Activated CD4-positive, alpha-beta T cell treated with anti-CD3 and anti-CD28 coated beads for 48 hours (primary cell): ENCODE data around the gene HDAC4.

ENCODE experiments used
- DNase-seq: peaks from one replicate; pipeline ENCODE4 v3.0.0-alpha.2; 2020

HDAC4 gene

DNA sequence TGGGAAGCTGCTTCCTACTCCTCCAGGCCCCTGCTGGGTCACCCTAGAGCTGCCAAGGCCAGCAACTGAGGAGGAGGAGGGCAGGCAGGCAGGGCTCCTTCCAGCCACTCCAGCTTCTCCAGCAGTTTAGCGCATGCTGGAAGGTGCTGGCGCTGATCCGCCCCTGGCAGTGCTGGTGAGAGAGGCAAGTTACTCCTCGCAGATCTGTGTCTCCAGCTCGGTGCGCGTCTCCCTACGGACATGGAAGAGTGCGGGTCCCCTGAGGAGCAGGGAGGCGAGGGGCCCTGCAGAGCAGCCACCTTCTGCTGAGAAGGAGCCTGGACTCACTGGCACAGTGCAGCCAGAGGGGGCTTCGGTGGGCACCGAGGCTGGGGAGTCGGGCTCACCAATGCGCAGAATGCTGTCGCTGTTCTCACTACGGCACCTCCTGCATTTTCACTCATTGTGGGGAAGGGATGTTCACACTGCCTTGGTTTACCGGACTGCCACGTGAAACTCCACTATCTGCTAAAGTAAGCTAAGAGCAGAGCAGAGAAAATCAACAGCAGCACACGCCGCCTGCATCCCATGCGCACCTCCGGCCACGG is 206.0 kb downstream of the HDAC4 start:
- no peak for DNase-seq

DNA sequence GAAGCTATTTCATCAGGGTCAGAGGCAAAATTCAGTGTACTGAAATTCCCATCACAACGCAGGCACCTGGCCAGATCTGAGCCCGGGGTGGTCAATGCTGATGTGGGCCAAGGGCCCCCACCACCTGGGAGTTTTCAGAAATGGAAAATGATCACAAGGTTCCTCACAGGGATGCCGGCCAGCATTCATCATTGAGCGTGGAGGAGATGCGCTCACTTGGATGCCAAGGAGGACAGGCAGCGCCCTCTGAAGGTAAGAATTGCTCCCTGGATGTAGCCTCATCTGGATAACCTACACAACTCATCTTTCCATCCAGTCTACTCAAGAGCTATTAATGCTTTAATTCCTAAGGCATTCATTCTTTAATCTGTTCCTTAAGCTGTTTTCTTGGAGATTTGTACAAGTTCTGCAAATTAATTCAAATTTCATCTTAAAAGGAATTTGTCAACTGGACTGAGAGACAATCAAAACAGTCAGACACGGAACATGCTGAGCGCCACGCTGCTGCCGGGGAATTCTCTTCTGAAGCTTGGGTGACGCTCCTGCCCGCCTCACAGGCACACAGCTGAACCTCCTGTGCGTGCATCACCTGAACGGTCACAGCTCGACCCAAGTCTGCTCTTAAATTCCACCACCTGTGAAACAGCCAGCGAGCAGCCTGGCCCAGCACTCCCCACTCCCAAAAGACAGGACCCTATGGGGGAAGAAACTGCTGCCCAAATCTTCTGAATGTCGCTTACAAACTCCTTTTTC is 206.7 kb downstream of the HDAC4 start:
- no peak for DNase-seq

DNA sequence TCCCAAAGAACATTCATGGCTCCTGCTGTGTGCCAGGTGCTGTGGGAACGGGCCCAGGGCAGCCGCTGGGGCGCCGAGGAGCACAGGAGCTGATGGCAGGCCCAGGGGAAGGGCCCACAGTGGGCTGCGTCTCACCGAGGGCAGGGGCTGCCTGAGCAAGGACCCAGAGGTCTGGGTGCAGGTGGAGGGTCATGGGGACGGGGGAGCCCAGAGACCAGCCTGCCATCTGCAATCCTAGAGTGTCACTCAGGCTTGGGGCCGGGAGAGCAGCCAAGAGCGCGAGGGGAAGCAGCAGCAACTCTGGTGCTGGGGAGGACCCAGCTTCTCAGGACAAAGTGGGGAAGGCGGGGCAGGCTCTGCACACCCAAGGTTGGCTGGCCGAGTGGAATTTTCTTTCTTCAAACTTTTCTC is 207.4 kb downstream of the HDAC4 start:
- DNase-seq, result no peak

DNA sequence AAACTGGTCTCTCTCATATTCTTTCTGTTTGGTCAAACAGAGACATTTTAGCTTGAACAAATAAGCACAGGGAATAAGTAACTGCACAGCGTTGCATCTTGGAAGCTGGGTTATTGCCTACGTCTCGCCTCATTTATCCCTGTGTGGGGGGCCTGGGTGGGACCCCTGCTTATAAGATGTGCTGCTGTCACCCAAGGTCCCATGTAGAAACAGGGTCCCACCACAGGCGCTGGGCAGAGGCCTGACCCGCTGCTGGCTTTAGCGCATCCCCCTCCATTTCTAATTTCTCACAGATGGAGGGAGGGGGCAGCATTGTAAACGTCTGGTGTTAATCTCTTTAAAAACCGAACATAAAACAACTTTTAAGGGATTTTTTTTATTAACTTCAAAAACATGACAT is 207.8 kb downstream of the HDAC4 start:
- no peak for DNase-seq

- DNase-seq, result no peak
These were observed 208.4 kb downstream of the HDAC4 start for GRCh38 chr2:239192456-239192855.

DNA sequence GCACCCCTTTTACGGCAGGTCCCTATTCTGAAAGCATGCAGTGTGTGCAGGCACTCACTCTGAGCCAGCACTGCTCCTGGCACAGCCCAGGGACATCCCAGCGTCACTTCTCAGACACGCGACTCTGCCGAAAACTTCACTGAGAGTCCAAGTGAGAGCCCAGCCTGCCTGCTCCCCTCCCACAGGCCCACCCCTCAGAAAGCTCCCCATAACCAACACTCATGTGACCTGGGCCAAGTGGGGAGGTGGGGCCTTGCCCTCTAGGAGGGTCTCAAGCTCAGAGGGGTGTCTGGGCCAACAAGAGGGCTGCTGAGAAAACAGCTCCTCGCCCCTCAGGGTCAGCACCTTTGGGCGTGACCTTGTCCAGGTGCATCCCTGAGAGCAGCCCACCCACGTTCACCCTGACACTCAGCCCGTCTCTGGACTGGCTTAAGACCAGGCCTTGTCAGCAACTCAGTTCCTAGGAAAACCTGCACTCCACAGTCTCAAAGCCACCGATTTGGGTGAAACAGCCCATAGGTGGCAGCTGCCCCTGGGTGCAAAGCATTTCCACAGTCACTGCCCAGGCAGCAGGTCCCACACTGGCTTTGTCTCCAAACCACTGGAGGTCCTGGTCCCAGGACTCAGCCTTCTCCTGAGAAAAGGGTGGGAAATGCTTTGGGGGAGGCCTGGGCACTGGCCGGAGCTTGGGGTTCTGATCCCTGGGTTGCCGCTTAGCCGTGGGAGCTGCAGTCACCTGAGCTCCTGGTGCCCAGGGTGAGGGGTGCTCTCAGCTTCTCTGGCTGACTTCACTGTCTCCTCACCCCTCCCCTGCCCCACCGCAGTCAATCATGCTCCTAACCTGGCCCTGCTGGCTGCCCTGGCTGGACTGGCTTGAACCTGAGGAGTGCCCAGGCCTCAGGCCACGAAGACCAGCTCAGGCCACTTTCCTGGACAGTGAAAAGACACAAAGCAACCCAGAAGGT is 209.6 kb downstream of the HDAC4 start:
- no peak for DNase-seq

GRCh38 chr2:239190361-239190760 is 210.5 kb downstream of the HDAC4 start:
- DNase-seq, result no peak

GRCh38 chr2:239189711-239190131 is 211.1 kb downstream of the HDAC4 start:
- no peak for DNase-seq

DNA sequence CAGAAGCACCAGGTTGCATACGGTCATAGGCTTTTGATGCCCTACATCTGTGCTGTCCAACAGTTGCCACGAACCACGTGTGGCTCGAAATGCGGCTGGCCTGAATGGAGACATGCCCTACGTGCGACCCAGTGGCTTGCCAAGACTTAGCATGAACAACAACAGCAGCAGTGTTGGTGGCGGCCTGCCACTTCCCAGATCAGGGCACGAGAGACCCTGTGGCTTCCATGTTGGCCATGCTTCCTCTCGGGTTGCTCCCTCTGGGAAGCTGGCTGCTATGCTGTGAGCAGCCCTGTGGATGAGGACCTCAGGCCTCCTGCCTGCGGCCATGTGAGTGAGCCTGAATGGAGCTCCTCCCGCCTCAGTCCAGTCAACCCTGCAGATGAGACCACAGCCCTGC is 212.3 kb downstream of the HDAC4 start:
- DNase-seq, result no peak

GRCh38 chr2:239187464-239188253 is 213.2 kb downstream of the HDAC4 start:
- DNase-seq, result no peak

GRCh38 chr2:239186516-239187357 is 214.1 kb downstream of the HDAC4 start:
- no peak for DNase-seq

DNA sequence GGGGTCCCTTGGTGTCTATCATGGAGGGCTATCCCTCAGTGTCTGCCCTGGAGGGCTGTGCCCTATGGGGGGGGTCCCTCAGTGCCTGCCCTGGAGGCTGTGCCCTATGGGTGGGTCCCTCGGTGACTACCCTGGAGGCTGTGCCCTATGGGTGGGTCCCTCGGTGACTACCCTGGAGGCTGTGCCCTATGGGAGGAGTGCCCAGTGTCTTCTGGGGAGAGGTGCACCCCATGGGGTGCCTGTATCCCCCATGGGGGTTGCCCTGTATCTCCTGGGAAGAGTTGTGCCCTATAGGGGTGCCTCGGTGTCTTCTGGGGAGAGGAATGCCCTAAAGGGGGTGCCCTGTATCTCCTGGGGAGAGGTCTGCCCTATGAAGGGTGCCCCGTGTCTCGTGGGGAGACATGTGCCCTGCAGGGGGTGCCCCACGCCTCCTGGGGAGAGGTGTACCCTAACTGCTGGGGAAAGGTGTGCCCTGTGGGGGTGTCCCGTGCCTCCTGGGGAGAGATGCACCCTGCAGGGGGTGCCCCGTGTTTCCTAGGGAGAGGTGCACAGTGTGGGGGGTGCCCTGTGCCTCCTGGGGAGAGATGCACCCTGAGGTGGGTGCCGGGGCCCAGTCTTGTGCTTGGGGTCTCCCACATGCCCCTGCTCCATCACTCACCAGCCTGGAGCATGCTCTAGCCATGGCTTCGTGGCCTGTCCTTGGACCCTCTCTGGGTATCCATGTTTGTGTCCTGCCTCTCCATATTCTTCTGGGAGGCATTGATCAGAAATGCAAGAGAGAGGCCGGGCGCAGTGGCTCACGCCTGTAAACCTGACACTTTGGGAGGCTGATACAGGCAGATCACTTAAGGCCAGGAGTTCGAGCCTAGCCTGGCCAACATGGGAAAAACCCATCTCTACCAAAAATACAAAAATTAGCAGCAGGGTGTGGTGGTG is 215.6 kb downstream of the HDAC4 start:
- DNase-seq, result no peak

GRCh38 chr2:239184179-239184578 is 216.6 kb downstream of the HDAC4 start:
- no peak for DNase-seq

DNA sequence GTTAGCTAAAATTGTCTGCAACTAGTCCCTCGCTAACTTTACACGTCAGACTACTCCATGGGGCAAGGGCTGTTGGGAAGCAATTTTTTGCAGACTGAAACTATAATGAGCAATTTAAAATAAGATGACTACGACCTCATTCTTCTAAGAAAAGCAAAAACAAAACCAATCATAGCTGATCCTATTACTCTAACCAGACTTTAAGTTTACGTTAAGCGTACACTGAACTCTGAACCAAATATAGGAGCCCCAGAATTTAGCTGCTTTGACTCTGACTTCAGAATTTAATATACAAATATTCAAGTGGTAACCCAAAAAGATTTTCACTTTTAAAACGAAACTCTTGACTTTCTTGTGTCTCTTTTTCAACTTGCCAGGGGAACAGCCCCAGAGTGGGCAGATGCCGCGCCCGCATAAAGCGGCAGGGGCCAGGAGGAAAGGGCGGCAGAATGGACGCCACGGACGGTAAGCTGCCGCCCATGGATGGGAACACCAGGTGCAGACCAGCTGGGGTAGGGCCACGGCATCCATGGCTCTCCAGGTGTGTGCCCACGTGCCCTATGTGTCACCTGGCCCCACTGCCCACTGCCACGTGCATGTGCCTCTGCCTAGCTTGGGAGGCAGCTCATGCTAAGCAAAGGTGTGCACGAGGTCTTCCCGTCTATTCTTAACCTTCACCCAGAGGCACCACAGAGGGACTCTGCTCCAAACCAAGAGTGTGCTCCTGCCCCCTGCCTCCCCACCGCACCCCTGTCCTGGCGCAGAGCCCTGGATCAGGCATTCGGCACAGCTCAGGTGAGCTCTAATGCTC is 217.6 kb downstream of the HDAC4 start:
- DNase-seq, result no peak

- DNase-seq, result no peak
These were observed 218.8 kb downstream of the HDAC4 start for GRCh38 chr2:239181903-239182581.

GRCh38 chr2:239181074-239181902 is 219.5 kb downstream of the HDAC4 start:
- no peak for DNase-seq

DNA sequence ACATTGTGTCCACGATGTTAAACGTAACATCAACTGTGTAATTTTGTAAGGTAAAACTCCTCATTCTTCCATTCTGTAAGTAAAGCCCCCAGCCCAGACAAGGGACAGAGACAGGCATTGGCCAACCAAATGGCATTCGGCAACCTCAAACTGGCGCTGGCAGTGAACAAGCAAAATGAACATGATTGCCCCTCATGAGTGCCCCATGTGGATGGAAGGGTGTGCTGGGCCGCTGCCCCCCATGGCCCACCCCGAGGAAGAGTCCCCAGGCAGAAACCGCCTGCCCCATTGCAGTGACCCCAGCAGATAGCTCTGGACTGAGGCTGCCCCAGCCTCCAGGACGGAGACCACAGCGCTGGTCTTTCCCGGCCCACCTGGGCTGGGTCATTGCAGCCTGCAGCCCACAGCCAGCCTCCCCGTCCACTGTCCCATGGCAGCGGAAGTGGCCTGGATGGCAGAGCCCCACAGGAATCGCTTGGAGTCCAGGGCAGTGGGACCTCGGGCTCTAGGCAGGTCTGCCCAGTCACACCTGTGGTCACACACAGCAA is 220.2 kb downstream of the HDAC4 start:
- DNase-seq, result no peak

- DNase-seq, result no peak
These were observed 220.9 kb downstream of the HDAC4 start for GRCh38 chr2:239179851-239180371.
